ENCODE measurements around the gene CNGA3. TPM values are rescaled to one million over a fixed set of nuclear protein-coding genes. Genes with fewer than 3 reads are reported as not detected.

CNGA3 gene
- total RNA-seq, 1 experiment from 2014 or later: 0.08 TPM

DNA sequence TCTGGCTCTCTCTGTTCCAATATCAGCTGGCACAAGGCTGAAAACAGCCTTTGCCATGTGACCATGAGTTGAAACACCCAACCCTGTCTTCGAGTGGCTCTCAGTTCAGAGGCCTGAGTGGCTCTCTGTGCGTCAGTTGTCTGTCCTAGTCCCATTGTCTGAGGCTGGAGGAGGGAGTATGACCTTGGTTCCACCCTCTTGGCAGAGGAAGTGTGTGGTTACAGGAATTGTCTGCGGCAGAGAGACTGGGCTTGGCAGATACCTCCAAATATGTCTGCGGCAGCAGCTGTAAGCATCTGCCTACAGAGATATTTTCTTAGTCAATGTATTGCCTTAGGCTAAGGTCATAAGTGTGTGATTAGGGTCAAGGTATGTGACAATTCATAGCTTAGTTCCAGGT lies 32.6 kb downstream of the CNGA3 start:
- no peaks in the 10 kb centered on the region for H3K36me3 ChIP-seq
- H3K4me3 ChIP-seq: no peak overlapping the region
- peaks cover 40% of the 10 kb centered on the region for H3K4me1 ChIP-seq
- H3K27me3 ChIP-seq: no peaks in the 10 kb centered on the region
- peak overlapping the region; percentile 40 for H3K27ac ChIP-seq
- peak; percentile 74 to 81 for DNase-seq
- H3K9me3 ChIP-seq (replicated peaks): no peaks in the 10 kb centered on the region

DNA sequence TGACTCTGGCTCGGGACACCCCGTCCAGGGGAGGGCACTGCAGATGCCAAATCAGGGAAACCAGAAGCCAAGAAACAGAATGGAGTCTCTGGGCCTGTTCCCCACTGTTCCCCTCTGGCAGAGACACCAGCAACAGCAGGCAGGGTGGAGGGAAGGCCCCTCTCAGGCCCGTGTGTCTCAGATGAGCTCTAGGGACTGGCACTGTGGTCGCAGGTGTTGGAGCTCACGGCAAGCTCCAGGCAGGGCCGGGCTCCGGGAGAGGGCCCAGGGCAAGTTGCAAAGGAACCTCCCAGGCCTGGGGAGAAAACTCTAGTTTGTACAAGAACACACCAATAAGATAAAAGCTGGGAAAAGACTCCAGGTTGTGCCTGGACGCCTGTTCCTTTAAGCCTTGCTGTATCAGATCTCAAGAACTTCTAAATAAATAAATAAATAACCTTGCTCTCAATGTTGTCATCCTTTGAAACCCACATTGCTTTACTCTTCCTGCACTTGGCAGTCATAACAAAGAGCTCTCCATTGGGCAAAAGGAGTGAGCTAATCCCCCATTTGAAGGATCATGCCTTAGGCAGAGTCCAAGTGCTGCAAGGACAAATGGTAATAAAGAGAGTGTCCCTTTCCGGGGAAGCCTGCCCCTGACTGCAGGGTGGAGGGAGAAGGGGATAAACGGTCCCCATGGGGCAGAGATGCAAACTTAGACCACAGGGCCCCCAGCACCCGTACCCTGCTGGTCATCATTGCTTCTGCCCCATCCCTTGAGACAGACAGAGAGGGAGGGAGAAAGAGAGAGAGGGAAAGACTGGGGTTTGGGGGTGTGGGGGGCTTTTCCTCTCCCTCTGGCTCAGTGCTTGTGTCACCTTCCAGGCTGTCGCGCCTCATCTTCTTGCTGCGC lies 33.3 kb downstream of the CNGA3 start:
- Histone ChIP-seq H3K36me3 (no peaks in the 10 kb centered on the region), H3K9me3 (replicated peaks) (no peaks in the 10 kb centered on the region), H3K4me1 (peaks cover 40% of the 10 kb centered on the region), H3K27ac (peak overlapping the region; percentile 40; the same call in 1 of the 2 replicates), H3K27me3 (no peaks in the 10 kb centered on the region), H3K4me3 (no peak overlapping the region)
- peak in 1 of 2 experiments; percentile 34 for DNase-seq

- no peak for DNase-seq
- no peaks in the 10 kb centered on the region for H3K9me3 ChIP-seq (replicated peaks)
- H3K36me3 ChIP-seq: no peaks in the 10 kb centered on the region
- no peak overlapping the region for H3K27ac ChIP-seq
- H3K4me1 ChIP-seq: peaks cover 40% of the 10 kb centered on the region
- H3K27me3 ChIP-seq: no peaks in the 10 kb centered on the region
- no peak overlapping the region for H3K4me3 ChIP-seq
These were observed 33.9 kb downstream of the CNGA3 start for GRCh38 chr2:98380203-98380535.

DNA sequence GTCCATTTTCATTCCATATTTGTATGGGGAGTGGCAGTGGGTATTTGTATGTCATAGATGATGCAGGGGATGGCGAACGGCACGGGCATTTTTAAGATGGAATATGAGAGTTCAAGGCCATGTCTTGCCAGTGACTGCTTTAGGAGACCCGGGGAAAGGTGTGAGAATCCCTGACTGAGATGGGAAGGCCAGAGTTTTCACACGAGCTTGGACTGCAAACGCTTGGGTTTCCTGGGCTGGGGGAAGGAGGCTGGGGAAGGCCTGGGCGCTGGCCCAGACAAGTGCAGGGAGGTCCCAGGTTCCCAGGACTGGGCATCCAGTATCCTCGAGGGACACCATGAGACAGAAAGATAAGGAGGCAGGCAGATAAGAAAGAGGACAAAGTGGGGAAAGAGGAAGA lies 35.2 kb downstream of the CNGA3 start:
- H3K9me3 ChIP-seq (replicated peaks): no peaks in the 10 kb centered on the region
- no peak for DNase-seq

GRCh38 chr2:98382086-98382485 lies 35.8 kb downstream of the CNGA3 start:
- Histone ChIP-seq H3K4me3 (no peak overlapping the region), H3K4me1 (peaks cover 29% of the 10 kb centered on the region), H3K9me3 (replicated peaks) (no peaks in the 10 kb centered on the region), H3K27ac (no peak overlapping the region), H3K27me3 (no peaks in the 10 kb centered on the region), H3K36me3 (no peaks in the 10 kb centered on the region)
- DNase-seq: no peak

More for the DNA sequence above, 35.2 kb downstream of the CNGA3 start:
- H3K27me3 ChIP-seq: no peaks in the 10 kb centered on the region
- no peak overlapping the region for H3K4me3 ChIP-seq
- no peaks in the 10 kb centered on the region for H3K36me3 ChIP-seq
- H3K4me1 ChIP-seq: peaks cover 35% of the 10 kb centered on the region
- no peak overlapping the region for H3K27ac ChIP-seq

DNA sequence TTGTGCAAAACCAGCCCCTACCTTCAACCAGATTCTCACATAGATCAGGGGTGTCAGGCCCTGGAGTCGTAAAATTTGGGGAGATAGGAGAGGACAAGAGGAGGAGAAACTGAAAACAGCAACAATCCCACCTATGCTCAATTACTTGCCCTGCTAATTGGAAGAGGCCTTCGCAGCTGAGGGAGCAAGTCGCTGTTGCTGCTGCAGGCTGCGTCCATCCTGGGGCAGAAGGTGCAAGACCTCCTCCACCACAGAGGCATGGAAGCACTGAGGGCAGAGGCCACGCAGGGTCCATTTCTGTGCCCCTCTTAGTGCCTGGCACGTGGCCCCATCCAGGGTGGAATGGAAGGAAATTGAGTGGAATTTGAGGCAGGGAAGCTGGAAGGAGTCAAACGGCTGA lies 36.5 kb downstream of the CNGA3 start:
- H3K36me3 ChIP-seq: no peaks in the 10 kb centered on the region
- peaks cover 22% of the 10 kb centered on the region for H3K4me1 ChIP-seq
- H3K9me3 ChIP-seq (replicated peaks): no peaks in the 10 kb centered on the region
- no peaks in the 10 kb centered on the region for H3K27me3 ChIP-seq
- H3K27ac ChIP-seq: no peak overlapping the region
- no peak for DNase-seq
- no peak overlapping the region for H3K4me3 ChIP-seq

GRCh38 chr2:98383166-98383565 lies 36.9 kb downstream of the CNGA3 start:
- Histone ChIP-seq H3K4me1 (peaks cover 18% of the 10 kb centered on the region), H3K9me3 (replicated peaks) (no peaks in the 10 kb centered on the region), H3K27me3 (no peaks in the 10 kb centered on the region), H3K36me3 (no peaks in the 10 kb centered on the region), H3K27ac (no peak overlapping the region), H3K4me3 (no peak overlapping the region)
- no peak for DNase-seq

GRCh38 chr2:98385050-98385699 lies 38.9 kb downstream of the CNGA3 start:
- H3K9me3 ChIP-seq (replicated peaks): no peaks in the 10 kb centered on the region
- no peaks in the 10 kb centered on the region for H3K36me3 ChIP-seq
- H3K27ac ChIP-seq: no peak overlapping the region
- H3K4me3 ChIP-seq: no peak overlapping the region
- no peaks in the 10 kb centered on the region for H3K27me3 ChIP-seq
- no peaks in the 10 kb centered on the region for H3K4me1 ChIP-seq
- DNase-seq: peak; percentile 69 to 90

- no peak for DNase-seq
- H3K9me3 ChIP-seq (replicated peaks): no peaks in the 10 kb centered on the region
These were observed 41.2 kb downstream of the CNGA3 start for GRCh38 chr2:98387478-98387877.

DNA sequence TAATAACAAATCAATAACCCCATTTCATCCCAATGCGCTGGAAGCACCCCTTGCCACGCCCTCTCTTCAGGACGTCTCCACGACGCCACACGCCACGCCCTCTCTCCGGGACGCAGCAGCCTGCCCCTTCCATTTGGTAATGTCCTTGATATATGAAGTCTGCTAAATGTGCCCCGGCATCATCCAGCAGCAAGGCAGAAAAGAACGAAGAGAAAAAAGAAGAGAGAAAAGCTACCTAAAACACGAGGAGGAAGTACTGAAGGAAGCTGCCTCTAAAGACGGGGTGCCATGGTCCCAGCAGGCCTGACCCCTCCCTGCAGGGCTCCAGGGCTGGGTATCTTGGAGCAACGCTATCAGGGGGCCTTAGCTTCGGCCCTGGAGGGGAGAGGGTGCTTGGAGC lies 41.8 kb downstream of the CNGA3 start:
- H3K27ac ChIP-seq: no peak overlapping the region
- H3K4me1 ChIP-seq: no peaks in the 10 kb centered on the region
- no peaks in the 10 kb centered on the region for H3K36me3 ChIP-seq
- no peaks in the 10 kb centered on the region for H3K9me3 ChIP-seq (replicated peaks)
- H3K4me3 ChIP-seq: no peak overlapping the region
- no peaks in the 10 kb centered on the region for H3K27me3 ChIP-seq
- no peak for DNase-seq

More at GRCh38 chr2:98387478-98387877, 41.2 kb downstream of the CNGA3 start:
- Histone ChIP-seq H3K4me1 (no peaks in the 10 kb centered on the region), H3K27me3 (no peaks in the 10 kb centered on the region), H3K27ac (no peak overlapping the region), H3K36me3 (no peaks in the 10 kb centered on the region), H3K4me3 (no peak overlapping the region)

GRCh38 chr2:98388601-98389250 lies 42.5 kb downstream of the CNGA3 start:
- H3K36me3 ChIP-seq: no peaks in the 10 kb centered on the region
- DNase-seq: no peak
- no peak overlapping the region for H3K4me3 ChIP-seq
- no peaks in the 10 kb centered on the region for H3K9me3 ChIP-seq (replicated peaks)
- no peaks in the 10 kb centered on the region for H3K4me1 ChIP-seq
- no peak overlapping the region for H3K27ac ChIP-seq
- H3K27me3 ChIP-seq: no peaks in the 10 kb centered on the region

- H3K27me3 ChIP-seq: no peaks in the 10 kb centered on the region
- no peak for DNase-seq
These were observed 43.0 kb downstream of the CNGA3 start for GRCh38 chr2:98389251-98389605.

GRCh38 chr2:98390571-98391476 lies 44.6 kb downstream of the CNGA3 start:
- Histone ChIP-seq H3K36me3 (no peaks in the 10 kb centered on the region), H3K4me1 (no peaks in the 10 kb centered on the region), H3K27ac (no peak overlapping the region), H3K27me3 (no peaks in the 10 kb centered on the region), H3K9me3 (replicated peaks) (no peaks in the 10 kb centered on the region), H3K4me3 (no peak overlapping the region)
- no peak for DNase-seq

More at GRCh38 chr2:98389251-98389605, 43.0 kb downstream of the CNGA3 start:
- no peak overlapping the region for H3K27ac ChIP-seq
- H3K9me3 ChIP-seq (replicated peaks): no peaks in the 10 kb centered on the region
- no peaks in the 10 kb centered on the region for H3K4me1 ChIP-seq
- H3K36me3 ChIP-seq: no peaks in the 10 kb centered on the region
- H3K4me3 ChIP-seq: no peak overlapping the region

GRCh38 chr2:98391581-98392270 lies 45.5 kb downstream of the CNGA3 start:
- Histone ChIP-seq H3K9me3 (replicated peaks) (no peaks in the 10 kb centered on the region), H3K4me3 (no peak overlapping the region), H3K27ac (no peak overlapping the region), H3K36me3 (no peaks in the 10 kb centered on the region), H3K27me3 (no peaks in the 10 kb centered on the region), H3K4me1 (no peaks in the 10 kb centered on the region)
- no peak for DNase-seq

All from SJCRH30 (cell line).